ENCODE measurements around the gene TRHDE. TPM values are rescaled to one million over a fixed set of nuclear protein-coding genes. Genes with fewer than 3 reads are reported as not detected.

The TRHDE gene
- total RNA-seq, 1 experiment from 2014 or later, result not detected

GRCh38 chr12:72467985-72468384, 195.8 kb downstream of the TRHDE start:
- Mint-ChIP-seq H3K27me3 (ENCODE audit: insufficient read depth, unreplicated experiment) (peaks cover 3% of the 10 kb centered on the region), H3K4me3 (ENCODE audit: unreplicated experiment) (no peak overlapping the region), H3K36me3 (ENCODE audit: insufficient read depth, unreplicated experiment) (no peaks in the 10 kb centered on the region), H3K4me1 (ENCODE audit: low read depth, unreplicated experiment) (no peaks in the 10 kb centered on the region), H3K9me3 (ENCODE audit: unreplicated experiment) (no peaks in the 10 kb centered on the region), H3K27ac (ENCODE audit: unreplicated experiment) (no peak overlapping the region)
- POLR2A ChIA-PET, result no interaction called here
- H3K27me3 ChIP-seq (replicated peaks; ENCODE audit: control insufficient read depth, insufficient read depth, low read length), result no peaks in the 10 kb centered on the region; the same call in 1 of the 2 replicates
- TF ChIP-seq CTCF (IDR thresholded peaks at IDR 0.05; ENCODE audit: insufficient read depth in 1 of 2, low read depth in 1 of 2, low read length in 1 of 2, severe bottlenecking in 1 of 2, unreplicated experiment in 1 of 2), result no peak
- DNase-seq, result no peak
- CTCF ChIA-PET, result no interaction called here
- intact Hi-C loops (cut with micrococcal nuclease; ENCODE audit: unreplicated experiment), result no loop called here
- H3K36me3 ChIP-seq (ENCODE audit: control insufficient read depth, insufficient read depth, low read length), result no peaks in the 10 kb centered on the region
- no TSS peak for BruUV-seq (replicated peaks)
- H3K4me1 ChIP-seq, result no peaks in the 10 kb centered on the region
- no peak overlapping the region for H3K4me3 ChIP-seq (ENCODE audit: low read depth, low read length)
- H3K9me3 ChIP-seq, result no peaks in the 10 kb centered on the region

GRCh38 chr12:72468505-72468904, 196.3 kb downstream of the TRHDE start:
- Mint-ChIP-seq H3K27ac (ENCODE audit: unreplicated experiment) (no peak overlapping the region), H3K9me3 (ENCODE audit: unreplicated experiment) (no peaks in the 10 kb centered on the region), H3K4me3 (ENCODE audit: unreplicated experiment) (no peak overlapping the region), H3K36me3 (ENCODE audit: insufficient read depth, unreplicated experiment) (no peaks in the 10 kb centered on the region), H3K4me1 (ENCODE audit: low read depth, unreplicated experiment) (no peaks in the 10 kb centered on the region), H3K27me3 (ENCODE audit: insufficient read depth, unreplicated experiment) (peaks cover 3% of the 10 kb centered on the region)
- POLR2A ChIA-PET, result no interaction called here
- no peaks in the 10 kb centered on the region for H3K36me3 ChIP-seq (ENCODE audit: control insufficient read depth, insufficient read depth, low read length)
- CTCF ChIA-PET, result no interaction called here
- no peaks in the 10 kb centered on the region for H3K4me1 ChIP-seq
- H3K9me3 ChIP-seq, result no peaks in the 10 kb centered on the region
- no peaks in the 10 kb centered on the region; the same call in 1 of the 2 replicates for H3K27me3 ChIP-seq (replicated peaks; ENCODE audit: control insufficient read depth, insufficient read depth, low read length)
- no TSS peak for BruUV-seq (replicated peaks)
- TF ChIP-seq CTCF (IDR thresholded peaks at IDR 0.05; ENCODE audit: insufficient read depth in 1 of 2, low read depth in 1 of 2, low read length in 1 of 2, severe bottlenecking in 1 of 2, unreplicated experiment in 1 of 2), result no peak
- DNase-seq, result no peak
- intact Hi-C loops (cut with micrococcal nuclease; ENCODE audit: unreplicated experiment), result no loop called here
- H3K4me3 ChIP-seq (ENCODE audit: low read depth, low read length), result no peak overlapping the region

- ChIA-PET POLR2A (no interaction called here), CTCF (no interaction called here)
- Mint-ChIP-seq H3K27ac (ENCODE audit: unreplicated experiment) (no peak overlapping the region), H3K4me1 (ENCODE audit: low read depth, unreplicated experiment) (no peaks in the 10 kb centered on the region), H3K9me3 (ENCODE audit: unreplicated experiment) (no peaks in the 10 kb centered on the region), H3K27me3 (ENCODE audit: insufficient read depth, unreplicated experiment) (peaks cover 6% of the 10 kb centered on the region), H3K4me3 (ENCODE audit: unreplicated experiment) (no peak overlapping the region), H3K36me3 (ENCODE audit: insufficient read depth, unreplicated experiment) (no peaks in the 10 kb centered on the region)
- Histone ChIP-seq H3K27me3 (replicated peaks; ENCODE audit: control insufficient read depth, insufficient read depth, low read length) (no peaks in the 10 kb centered on the region; the same call in 1 of the 2 replicates), H3K36me3 (ENCODE audit: control insufficient read depth, insufficient read depth, low read length) (no peaks in the 10 kb centered on the region), H3K4me1 (no peaks in the 10 kb centered on the region), H3K9me3 (no peaks in the 10 kb centered on the region), H3K4me3 (ENCODE audit: low read depth, low read length) (no peak overlapping the region)
- no peak for DNase-seq
- BruUV-seq (replicated peaks), result no TSS peak
- no peak for TF ChIP-seq CTCF (IDR thresholded peaks at IDR 0.05; ENCODE audit: insufficient read depth in 1 of 2, low read depth in 1 of 2, low read length in 1 of 2, severe bottlenecking in 1 of 2, unreplicated experiment in 1 of 2)
- intact Hi-C loops (cut with micrococcal nuclease; ENCODE audit: unreplicated experiment), result no loop called here
Measured at GRCh38 chr12:72471806-72472205, 199.6 kb downstream of the TRHDE start.

All from Caco-2 (cell line).